Kidney (tissue), 14 donors: ENCODE results near the gene CEP85L. TPM values are rescaled to one million over a fixed set of nuclear protein-coding genes. Genes with fewer than 3 reads are reported as not detected.

Source experiments
- DNase-seq, 5 donors: peaks; one replicate each; pipeline ENCODE4 v3.0.0-alpha.2; 2013 to 2020
- FAIRE-seq: peaks from 2 replicates; lab custom pipeline; 2012; peaks lifted over from hg19 to GRCh38; lab: Jason Lieb, UNC
- H3K27ac ChIP-seq, 2 donors: one replicate each; pipeline ENCODE4 v1.7.0; 2013; ENCODE audit warnings: low read depth in 2 of 2, low read length in 2 of 2, inconsistent platforms in 1 of 2
- H3K27me3 ChIP-seq: one replicate; pipeline ENCODE4 v1.7.1; 2013; ENCODE audit warnings: low read length, inconsistent platforms; ENCODE audit not compliant: control insufficient read depth, insufficient read depth
- H3K36me3 ChIP-seq, 3 donors: one replicate each; pipeline versions ENCODE4 v1.7.0 to v1.7.1; 2013; ENCODE audit warnings: low read length in 3 of 3, control low read depth in 1 of 3, inconsistent platforms in 1 of 3; ENCODE audit not compliant: insufficient read depth in 3 of 3, control insufficient read depth in 2 of 3
- H3K4me1 ChIP-seq, 3 donors: one replicate each; pipeline versions ENCODE4 v1.7.0 to v1.7.1; 2013; ENCODE audit warnings: low read length in 3 of 3, inconsistent platforms in 1 of 3, low read depth in 1 of 3; ENCODE audit not compliant: control insufficient read depth in 2 of 3, insufficient read depth in 2 of 3
- H3K4me3 ChIP-seq, 3 donors: one replicate each; pipeline versions ENCODE4 v1.7.0 to v1.8.1; 2013; ENCODE audit warnings: low read length in 3 of 3, control low read depth in 1 of 3, inconsistent platforms in 1 of 3
- H3K9ac ChIP-seq, 3 donors: one replicate each; pipeline versions ENCODE4 v1.7.0 to v1.7.1; 2013; ENCODE audit warnings: low read length in 3 of 3, control low read depth in 1 of 3, inconsistent platforms in 1 of 3
- H3K9me3 ChIP-seq, 3 donors: one replicate each; pipeline versions ENCODE4 v1.7.0 to v1.7.1; 2013; ENCODE audit warnings: low read length in 3 of 3, control low read depth in 1 of 3, inconsistent platforms in 1 of 3; ENCODE audit not compliant: control insufficient read depth in 2 of 3, insufficient read depth in 1 of 3
- intact Hi-C: fragments of 100-400 bp; cut with DNase I; formaldehyde crosslinking; loops from one replicate; pipeline ENCODE4 v1.11.1; 2022
- polyA plus RNA-seq: library from polyadenylated mRNA; stranded (reverse); fragments of 350-450 nt; fragmentation: Illumina TruSeq; extraction: RNeasy Lipid Tissue Mini Kit (QIAGEN cat#74804); gene quantifications from one replicate; pipeline ENCODE4 v1.2.3, GENCODE V29; 2014; ENCODE audit warnings: low read depth, low replicate concordance; ENCODE audit not compliant: insufficient read depth
- total RNA-seq: library from RNA; stranded (reverse); fragmentation: NEBNext Ultra II Directional; extraction: Animal tissue kit (Norgen Biotek cat#: 25700); gene quantifications from one replicate; pipeline ENCODE4 v1.2.1, GENCODE V29; 2021
- TF ChIP-seq, protein P1 (sequence below): IDR thresholded peaks from 3 replicates; pipeline ENCODE4 v1.5.1; 2012; ENCODE audit warnings: mild to moderate bottlenecking, moderate library complexity, borderline replicate concordance; ENCODE audit not compliant: insufficient read depth; ENCODE audit errors: extremely low read depth
- donor health status: control.
- donor health status: control.
- donor health status: control.
- donor health status: control.
- donor health status: control.
- donor health status: DM: yes; HTN: yes; CAD: no.
- donor health status: Normal renal cell carcinoma (clear cell type).

Gene CEP85L
- total and polyA plus RNA-seq, 2 donors from 2014 or later, result 0.84 to 12.9 TPM

DNA sequence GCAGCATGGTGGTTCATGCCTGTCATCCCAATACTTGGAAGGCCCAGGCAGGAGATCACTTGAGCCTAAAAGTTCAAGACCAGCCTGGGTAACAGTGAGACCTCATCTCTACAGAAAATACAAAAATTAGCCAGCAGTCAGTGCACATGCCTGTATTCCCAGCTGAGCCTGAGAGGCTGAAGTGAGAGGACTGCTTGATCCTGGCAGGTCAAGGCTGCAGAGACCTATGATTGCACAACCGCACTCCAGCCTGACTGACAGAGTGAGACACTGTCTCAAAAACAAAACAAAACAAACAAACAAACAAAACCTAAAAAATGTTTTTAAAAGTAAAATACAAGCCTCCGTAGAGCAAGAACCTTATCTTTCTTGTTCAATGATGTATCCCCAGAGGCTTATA is 6.0 kb downstream of the CEP85L start:
- DNase-seq, result no peak
- Histone ChIP-seq H3K9ac (no peak overlapping the region), H3K27me3 (no peaks in the 10 kb centered on the region), H3K36me3 (no peaks in the 10 kb centered on the region), H3K4me3 (no peak overlapping the region), H3K4me1 (peaks cover 0 to 5% (median 0%) of the 10 kb centered on the region in 3 donors), H3K27ac (no peak overlapping the region), H3K9me3 (no peaks in the 10 kb centered on the region)
- TF ChIP-seq, protein P1, sequence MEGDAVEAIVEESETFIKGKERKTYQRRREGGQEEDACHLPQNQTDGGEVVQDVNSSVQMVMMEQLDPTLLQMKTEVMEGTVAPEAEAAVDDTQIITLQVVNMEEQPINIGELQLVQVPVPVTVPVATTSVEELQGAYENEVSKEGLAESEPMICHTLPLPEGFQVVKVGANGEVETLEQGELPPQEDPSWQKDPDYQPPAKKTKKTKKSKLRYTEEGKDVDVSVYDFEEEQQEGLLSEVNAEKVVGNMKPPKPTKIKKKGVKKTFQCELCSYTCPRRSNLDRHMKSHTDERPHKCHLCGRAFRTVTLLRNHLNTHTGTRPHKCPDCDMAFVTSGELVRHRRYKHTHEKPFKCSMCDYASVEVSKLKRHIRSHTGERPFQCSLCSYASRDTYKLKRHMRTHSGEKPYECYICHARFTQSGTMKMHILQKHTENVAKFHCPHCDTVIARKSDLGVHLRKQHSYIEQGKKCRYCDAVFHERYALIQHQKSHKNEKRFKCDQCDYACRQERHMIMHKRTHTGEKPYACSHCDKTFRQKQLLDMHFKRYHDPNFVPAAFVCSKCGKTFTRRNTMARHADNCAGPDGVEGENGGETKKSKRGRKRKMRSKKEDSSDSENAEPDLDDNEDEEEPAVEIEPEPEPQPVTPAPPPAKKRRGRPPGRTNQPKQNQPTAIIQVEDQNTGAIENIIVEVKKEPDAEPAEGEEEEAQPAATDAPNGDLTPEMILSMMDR, result no peak
- no peak for FAIRE-seq
- intact Hi-C loops, result no loop called here

DNA sequence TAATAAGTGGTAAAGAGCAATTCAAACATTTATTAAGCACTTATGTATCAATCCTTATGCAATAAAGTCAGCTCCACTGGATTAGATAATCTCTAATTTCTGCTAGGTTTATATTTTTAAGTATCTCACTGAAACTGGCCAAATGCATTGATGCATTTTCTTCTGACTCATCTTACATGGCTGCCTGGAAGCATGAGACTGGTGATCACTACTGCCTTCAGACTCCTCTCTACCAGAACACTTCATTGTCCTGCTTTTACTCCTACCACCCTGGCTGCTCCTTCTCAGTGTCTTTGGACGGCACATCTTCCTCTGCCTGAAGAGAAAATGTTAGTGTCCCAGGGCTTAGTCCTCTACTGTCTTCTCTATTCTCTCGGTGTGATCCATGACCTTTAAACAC is 7.4 kb downstream of the CEP85L start:
- Histone ChIP-seq H3K27me3 (no peaks in the 10 kb centered on the region), H3K36me3 (no peaks in the 10 kb centered on the region), H3K27ac (no peak overlapping the region), H3K4me1 (peaks cover 0 to 2% (median 0%) of the 10 kb centered on the region in 3 donors), H3K9ac (no peak overlapping the region), H3K4me3 (no peak overlapping the region), H3K9me3 (no peaks in the 10 kb centered on the region)
- DNase-seq (no peak), FAIRE-seq (no peak)
- intact Hi-C loops, result no loop called here
- TF ChIP-seq, protein P1, result no peak

DNA sequence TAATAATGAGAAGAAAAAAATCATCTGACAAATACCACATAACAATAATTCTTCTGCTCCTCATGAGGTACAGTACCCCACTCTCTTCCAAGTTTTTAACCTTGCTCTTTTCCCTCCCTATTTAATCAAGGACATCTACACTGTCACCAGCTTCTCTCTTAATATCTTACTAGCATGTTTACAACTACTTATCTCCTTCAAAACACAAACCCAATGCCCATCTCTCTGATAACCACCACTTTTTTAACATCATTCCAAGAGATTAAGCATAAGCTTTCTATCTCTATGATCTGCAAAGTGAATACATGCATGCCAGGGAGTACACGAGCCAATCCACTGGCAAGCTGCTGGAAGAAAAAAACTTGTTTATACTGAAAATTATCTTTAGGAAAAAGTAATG is 10.3 kb downstream of the CEP85L start:
- H3K4me1 ChIP-seq, result peaks cover 0 to 2% (median 0%) of the 10 kb centered on the region in 3 donors
- DNase-seq, result no peak
- intact Hi-C loops, result no loop called here
- no peak for FAIRE-seq
- no peaks in the 10 kb centered on the region for H3K9me3 ChIP-seq
- no peak overlapping the region for H3K4me3 ChIP-seq
- H3K9ac ChIP-seq, result no peak overlapping the region
- TF ChIP-seq, protein P1, result no peak
- H3K36me3 ChIP-seq, result no peaks in the 10 kb centered on the region
- H3K27ac ChIP-seq, result no peak overlapping the region
- no peaks in the 10 kb centered on the region for H3K27me3 ChIP-seq
